HG03159 (cell line): ENCODE results near the gene HPSE.

Experiments
- ATAC-seq: cut with Tn5 transposase; IDR thresholded peaks from one replicate; pipeline ENCODE4 v1.9.1; 2021; ENCODE audit warnings: mild to moderate bottlenecking, moderate library complexity; ENCODE audit not compliant: unreplicated experiment

HPSE gene

DNA sequence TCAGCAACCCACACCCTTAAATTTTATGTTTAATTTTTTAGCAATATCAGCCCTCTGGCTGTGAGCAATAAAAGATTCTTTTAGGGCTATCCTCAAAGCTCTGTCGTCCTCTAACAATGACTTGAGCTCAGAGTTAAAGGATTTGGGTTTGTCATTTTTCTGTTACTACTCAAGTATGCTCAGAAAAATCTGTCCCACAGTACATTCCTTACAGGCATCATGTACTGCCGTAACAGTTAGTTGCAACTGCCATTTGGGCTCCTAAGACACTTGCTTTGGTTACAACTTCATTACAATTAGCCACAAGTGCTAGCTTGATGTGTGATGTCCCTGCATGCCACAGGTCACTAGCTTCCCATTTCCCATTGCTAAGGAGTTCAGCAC, 83.2 kb downstream of the HPSE start:
- no peak for ATAC-seq

DNA sequence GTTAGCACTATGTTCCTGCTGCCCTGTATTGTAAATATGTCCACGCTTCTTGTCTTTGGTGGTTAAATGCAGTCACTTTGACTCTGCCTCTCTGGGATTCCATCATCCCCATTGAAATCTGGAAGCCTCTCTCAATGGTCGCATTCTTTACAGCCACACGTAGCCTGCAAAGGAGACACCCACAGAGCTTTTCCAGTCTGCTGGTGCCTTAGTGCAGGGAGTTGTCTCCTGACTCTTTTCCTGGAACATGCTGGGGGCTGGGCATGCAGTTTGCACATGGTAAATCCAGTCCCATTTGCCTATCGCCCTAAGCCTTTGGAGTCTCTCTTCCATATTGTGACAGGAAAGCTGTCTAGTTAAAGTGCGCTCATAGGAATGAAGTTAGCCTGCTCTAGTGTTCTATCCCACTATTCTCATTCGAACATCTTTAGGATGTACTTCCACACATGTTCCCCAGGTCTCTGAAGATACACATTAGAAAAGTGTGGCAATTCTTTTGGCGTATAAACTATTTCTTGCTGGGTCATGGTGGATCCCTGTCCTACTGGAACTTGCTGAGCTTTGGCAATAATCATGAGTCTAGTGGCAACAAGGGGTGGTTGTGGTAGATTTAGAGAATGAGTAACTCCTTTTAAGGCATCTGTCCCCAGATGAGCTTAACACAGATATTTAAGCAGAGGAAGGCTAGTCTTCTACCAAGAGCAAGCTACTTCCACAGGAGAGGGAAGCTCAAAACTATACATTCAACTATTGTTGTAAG, 83.8 kb downstream of the HPSE start:
- ATAC-seq, result no peak

DNA sequence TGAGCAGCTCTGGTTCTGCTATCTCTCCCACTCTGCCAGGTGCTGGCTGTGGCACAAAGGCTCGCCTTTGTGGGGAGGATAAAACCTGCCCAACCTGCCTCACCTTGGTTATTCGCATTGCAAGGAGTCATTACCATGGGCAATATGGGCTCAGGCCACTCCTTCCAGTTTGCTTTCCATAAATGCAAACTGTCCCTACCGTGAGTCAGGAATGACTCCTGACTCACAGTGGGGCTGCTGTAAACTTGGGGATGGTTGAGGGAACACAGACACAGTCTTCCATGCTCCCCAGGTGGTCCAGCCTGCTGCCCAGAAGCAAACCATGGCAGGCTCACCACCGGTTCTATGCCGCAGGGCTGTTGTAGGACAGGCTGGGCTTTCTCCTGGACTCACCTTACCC, 86.2 kb downstream of the HPSE start:
- no peak for ATAC-seq

DNA sequence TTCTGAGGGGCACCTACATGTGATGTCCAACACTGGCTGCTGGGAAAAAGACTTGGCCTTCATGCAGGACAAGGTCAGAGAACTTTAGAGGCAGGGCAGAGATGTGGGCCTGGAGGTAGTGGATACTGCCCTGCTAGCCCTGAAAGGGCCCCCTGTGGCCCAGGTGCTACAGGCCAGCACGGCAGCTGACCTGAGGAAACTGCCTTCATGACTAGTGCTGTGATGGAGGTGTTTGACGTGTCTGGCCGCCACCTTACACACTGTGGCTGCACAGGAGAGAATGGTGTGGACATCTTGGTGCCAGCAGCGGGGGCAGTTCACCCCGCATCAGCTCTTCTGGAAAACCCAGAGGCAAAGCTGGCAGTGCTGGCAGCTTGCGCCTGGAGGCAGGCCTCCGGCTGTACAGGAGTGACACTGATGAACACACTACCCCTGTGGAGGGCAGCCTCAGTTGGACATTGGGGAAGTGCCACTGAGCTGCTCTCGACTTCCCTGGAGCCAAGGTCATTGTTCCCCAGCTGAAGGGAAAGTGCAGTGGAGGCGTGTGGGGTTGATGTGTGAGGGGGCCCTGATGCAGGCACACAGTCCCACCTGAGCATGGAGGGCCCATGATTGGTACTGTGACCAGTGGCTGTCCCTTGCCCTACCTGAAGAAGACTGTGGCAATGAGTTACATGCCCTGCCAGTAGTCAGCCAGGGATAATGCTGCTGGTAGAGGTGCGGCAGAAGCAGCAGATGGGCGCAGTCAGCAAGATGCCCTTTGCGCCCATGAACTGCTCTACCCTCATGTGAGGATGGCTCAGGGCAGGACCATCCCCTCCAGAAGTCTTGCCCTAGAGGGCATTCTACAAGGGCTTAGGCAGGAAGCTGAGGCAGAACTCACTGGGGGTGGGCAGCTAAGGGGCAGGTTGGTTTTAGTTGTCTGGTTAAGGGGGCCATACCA, 87.0 kb downstream of the HPSE start:
- ATAC-seq, result no peak
